ENCODE measurements around the gene ZNF786. TPM values are rescaled to one million over a fixed set of nuclear protein-coding genes. Genes with fewer than 3 reads are reported as not detected.

ZNF786 gene
- total and polyA plus RNA-seq, 9 of the 15 experiments (the other 6 are each of a cell fraction or from before 2014, with no cell fraction given) = 0.31 to 5.4 (median 3.0) TPM

DNA sequence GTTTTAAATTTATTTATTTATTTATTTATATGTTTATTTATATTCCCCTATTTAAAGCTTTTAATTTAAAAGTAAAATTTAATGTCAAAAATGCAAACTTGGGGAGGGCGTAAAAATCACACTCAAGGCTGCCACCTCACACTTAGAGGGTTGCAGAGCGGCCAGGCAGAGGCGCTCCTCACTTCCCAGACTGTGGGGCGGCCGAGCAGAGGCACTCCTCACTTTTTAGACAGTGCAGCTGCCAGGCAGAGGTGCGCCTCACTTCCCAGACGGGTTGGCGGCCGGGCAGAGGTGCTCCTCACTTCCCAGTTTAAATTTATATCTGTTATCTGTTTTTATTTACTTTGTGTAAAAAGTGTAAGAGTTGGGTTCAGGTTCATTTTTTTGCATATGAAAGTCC, 45.6 kb upstream of the ZNF786 start:
- Histone ChIP-seq H3K36me3 (ENCODE audit: control insufficient read depth, insufficient read depth, low read length) (peaks cover 15% of the 10 kb centered on the region; the same call in 1 of the 3 replicates), H3K4me1 (replicated peaks in 1 of 2; ENCODE audit: control insufficient read depth in 2 of 2, insufficient read depth in 2 of 2, low read length in 2 of 2) (no peaks in the 10 kb centered on the region; a peak in 1 of 5 replicates), H2AFZ (ENCODE audit: low read depth, low read length) (no peak overlapping the region), H3K27me3 (ENCODE audit: control insufficient read depth in 2 of 2, insufficient read depth in 2 of 2, low read length in 2 of 2) (no peaks in the 10 kb centered on the region), H3K9me3 (replicated peaks; ENCODE audit: control insufficient read depth, insufficient read depth, low read depth, low read length) (peaks cover 2% of the 10 kb centered on the region; the same call in 1 of the 2 replicates), H3K9me1 (ENCODE audit: control insufficient read depth, insufficient read depth, low read length) (no peaks in the 10 kb centered on the region), H3K4me2 (ENCODE audit: insufficient read depth, low read length) (no peak overlapping the region), H3K79me2 (ENCODE audit: control insufficient read depth, insufficient read depth, low read length) (no peaks in the 10 kb centered on the region), H3K9ac (ENCODE audit: insufficient read depth in 1 of 2, low read depth in 2 of 2, low read length in 2 of 2) (no peak overlapping the region), H3K27ac (ENCODE audit: extremely low read depth, low read depth, low read length) (no peak overlapping the region), H4K20me1 (replicated peaks; ENCODE audit: control insufficient read depth, insufficient read depth, low read length) (no peaks in the 10 kb centered on the region), H3K4me3 (no peak overlapping the region)
- WGBS (ENCODE audit: insufficient coverage, low coverage, missing lambda C conversion rate) = 94% methylated on average over 9 of the region's 9 CpGs
- DNase-seq (ENCODE audit: extremely low read depth in 1 of 4, low spot score in 3 of 4) = no peak
- no peak for ATAC-seq
- intact Hi-C loops (cut with micrococcal nuclease) = no loop called here
- ChIA-PET CTCF (ENCODE audit: low intra/inter-chr PET ratio) (no interaction called here), POLR2A (interaction anchor here (1.5 to 2.7 kb wide), 3 partner anchors 10 to 11 kb away, joined by 3 to 10 read pairs (median 9); partner anchors contain the start of genes ZNF398 and ZNF425)
- FAIRE-seq = no peak
- TF ChIP-seq, protein P1, sequence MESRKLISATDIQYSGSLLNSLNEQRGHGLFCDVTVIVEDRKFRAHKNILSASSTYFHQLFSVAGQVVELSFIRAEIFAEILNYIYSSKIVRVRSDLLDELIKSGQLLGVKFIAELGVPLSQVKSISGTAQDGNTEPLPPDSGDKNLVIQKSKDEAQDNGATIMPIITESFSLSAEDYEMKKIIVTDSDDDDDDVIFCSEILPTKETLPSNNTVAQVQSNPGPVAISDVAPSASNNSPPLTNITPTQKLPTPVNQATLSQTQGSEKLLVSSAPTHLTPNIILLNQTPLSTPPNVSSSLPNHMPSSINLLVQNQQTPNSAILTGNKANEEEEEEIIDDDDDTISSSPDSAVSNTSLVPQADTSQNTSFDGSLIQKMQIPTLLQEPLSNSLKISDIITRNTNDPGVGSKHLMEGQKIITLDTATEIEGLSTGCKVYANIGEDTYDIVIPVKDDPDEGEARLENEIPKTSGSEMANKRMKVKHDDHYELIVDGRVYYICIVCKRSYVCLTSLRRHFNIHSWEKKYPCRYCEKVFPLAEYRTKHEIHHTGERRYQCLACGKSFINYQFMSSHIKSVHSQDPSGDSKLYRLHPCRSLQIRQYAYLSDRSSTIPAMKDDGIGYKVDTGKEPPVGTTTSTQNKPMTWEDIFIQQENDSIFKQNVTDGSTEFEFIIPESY (CRISPR knock-in tag; IDR thresholded peaks at IDR 0.05) = peak; percentile 84
- no peak for TF ChIP-seq DMBX1 (CRISPR knock-in tag; IDR thresholded peaks at IDR 0.05; ENCODE audit: borderline replicate concordance)
- in situ Hi-C loops (cut with MboI) = no loop called here
- BruUV-seq (replicated peaks) = no TSS peak
